HPDE6-E6E7 (cell line): ENCODE measurements around the gene SRMS.
"Not testable (repeated sequence)": the region's sequence is repeated elsewhere in the genome, so short reads cannot be mapped to it uniquely, and the experiment has no call there.

Source experiments
- DNase-seq: peaks from one replicate; pipeline ENCODE4 v3.0.0; 2011; ENCODE audit warnings: missing footprints; ENCODE audit errors: extremely low spot score

Gene SRMS

GRCh38 chr20:63522091-63522868 is 25.3 kb downstream of the SRMS start:
- DNase-seq, result no peak

GRCh38 chr20:63521602-63522001 is 25.9 kb downstream of the SRMS start:
- DNase-seq, result no peak

DNA sequence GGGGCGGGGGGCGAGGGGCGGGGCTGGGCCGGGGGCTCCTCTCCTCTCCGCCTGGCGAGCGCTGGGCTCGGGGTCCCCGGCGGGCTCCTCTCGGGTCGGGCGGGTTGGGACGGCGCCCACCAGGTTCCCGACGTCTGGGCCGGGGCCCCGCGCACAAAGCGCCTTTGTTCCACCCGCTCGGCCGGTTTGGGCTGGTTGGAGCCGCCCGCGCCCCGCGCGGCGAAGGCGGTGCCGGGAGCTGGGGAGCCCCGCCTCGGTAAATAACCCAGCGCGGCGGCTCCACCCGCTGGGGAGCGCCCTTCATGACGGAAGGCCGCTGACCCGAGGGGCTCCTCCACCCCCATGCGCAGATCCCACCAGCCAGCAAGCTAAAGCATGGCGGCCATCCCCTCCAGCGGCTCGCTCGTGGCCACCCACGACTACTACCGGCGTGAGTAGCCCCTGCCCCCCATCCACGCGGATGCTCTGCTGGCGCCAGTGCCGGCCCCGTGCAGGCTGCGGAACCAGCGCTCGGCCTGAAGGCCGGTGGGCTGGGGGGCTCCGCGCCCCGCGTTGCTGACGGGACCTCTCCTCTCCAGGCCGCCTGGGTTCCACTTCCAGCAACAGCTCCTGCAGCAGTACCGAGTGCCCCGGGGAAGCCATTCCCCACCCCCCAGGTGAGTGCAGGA is 26.5 kb downstream of the SRMS start:
- DNase-seq, result peak; percentile 83

GRCh38 chr20:63520504-63520933 is 27.0 kb downstream of the SRMS start, which contains the start of gene PPDPF:
Gene PPDPF (plus strand): TSS chr20:63520765. CDS start chr20:63521309, 544 bp downstream.
- DNase-seq, result peak; percentile 96

DNA sequence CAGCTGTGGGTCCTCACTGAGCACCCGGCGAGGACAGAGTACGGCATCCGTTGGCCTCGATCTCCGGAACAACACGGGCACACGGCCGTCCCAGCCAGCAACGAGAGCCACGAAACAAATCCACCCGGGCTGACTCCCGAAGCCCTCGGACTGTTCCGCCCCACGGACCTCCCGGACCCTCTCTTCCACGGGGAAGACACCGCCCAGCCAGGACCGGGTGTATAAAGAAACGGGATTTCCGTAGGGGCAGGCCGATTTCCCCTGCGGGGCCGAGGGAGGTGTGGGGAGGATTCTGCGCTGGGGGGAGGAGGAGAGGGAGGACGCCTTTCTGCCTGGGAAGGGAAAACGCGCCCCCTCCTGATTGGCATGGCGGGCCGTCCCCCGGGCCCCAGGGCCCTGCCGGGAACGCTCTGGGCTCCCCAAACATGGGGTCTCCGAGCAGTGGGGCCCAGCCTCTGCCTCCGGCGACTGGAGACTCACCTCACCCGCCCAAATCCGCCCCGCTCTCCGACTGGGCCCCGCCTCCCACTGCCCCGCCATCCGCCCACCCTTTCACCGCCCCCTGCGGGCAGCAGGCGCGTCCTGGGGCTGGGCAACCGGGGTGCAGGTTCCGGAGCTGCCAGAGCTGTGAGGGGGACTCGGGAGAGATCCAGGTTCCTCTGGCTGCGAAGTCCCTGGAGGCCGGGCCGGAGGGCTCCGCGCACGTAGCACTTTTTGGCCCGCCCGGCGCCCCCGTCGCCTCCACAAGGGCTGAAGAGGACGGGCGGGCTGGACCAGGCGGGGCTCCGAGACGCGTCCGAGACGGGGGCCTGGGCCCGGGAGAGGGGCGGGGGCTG is 27.7 kb downstream of the SRMS start:
- DNase-seq, result peak; percentile 72

DNA sequence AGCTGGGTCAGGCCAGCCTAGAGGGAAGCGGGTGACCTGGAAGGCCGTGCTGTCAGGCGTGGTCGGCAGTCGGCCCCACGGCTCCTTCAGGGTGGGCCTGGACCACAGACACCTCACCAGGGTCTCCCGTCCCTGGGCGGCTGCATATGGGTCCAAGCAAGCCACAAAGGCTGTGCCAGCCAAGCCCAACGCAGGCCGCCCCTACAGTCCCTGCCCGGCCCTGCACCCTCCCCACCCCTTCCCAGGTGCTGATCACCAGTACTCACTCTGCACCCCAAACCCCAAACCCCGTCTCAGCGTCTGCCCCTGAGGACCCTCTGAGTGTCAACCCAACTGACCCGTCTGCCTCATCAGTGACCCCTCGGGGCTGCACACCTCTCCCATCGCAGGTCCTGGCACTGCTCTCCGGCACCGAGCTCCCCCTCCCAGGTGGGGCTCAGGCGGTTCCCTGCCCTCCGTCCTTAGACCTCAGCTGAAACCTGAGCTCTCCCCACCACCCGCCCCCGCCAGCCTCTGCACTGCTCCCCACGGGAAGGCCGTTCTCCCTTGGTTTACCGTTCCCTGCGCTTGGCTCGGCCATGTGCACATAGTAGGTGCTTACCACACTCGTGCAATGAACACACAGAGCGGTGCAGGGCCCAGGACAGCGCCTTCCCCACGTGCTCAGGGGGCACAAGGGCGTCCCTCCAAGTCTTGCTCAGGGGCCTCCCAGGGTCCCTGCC is 28.4 kb downstream of the SRMS start:
- no peak for DNase-seq

DNA sequence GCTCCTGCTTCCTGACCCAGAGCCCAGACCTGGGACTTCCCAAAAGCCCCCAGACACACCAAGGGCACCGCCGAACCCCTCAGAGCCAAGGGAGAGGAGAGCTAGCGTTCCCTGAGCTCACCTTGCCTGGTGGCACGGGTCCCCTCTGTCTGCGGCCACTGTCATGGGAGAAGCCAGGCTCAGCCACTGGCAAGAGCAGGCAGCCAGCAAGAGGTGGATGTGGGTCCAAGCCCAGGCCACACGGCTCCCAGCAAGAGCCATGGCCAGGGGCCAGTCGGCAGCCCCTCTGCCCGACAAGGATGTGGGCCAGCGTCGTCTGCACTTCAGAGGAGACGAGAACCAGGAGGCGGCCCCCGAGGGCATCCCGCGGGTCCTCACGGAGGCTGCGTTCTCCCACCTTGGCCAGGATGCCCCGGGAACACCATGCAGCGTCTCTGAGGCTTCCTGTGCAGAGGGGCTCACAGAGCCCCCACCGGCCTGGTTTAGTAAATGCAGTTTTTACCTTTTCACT is 29.1 kb downstream of the SRMS start:
- no peak for DNase-seq

DNA sequence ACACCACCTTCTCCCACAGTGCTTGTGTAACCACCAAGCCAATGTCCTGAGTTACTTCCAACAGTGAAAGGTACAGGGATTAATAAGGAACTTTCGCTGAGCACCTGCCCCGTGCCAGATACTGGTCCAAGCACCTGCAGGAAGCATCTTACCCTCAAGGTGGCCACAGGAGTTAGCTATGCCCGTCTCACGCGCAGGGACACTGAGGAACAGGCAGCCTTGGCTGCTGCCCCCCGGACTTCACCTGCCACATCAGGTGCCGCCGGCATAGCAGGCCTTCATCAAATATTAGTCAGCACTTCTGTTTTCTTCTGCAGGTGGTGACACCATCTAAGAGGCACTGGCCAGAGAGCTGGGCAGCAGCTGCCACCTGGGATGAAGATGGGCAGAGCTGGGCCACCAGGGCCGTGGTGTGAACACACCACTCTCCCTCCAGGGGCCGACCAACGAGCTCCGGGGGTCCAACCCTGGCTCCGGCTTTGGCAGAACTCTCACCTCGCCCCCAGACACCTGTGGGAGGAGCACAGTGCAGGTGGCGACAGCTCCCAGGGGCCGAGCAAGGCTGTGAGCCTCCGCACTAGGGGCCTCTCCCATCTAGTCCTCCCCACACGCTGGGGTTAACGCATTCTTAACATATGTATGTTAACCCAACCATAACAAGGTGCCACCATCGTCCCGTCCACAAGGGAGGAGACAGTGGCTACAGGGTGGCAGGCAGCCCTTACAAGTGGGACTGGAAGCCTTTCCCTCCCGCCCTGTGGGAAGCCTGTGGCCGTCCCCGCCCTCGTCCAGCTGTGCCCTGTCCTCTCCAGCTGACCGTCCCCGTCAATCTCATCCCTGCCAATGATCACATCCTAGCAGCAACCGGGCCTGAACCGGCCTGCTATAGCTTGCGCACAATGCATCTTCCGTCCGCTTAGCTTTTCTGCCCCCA is 29.9 kb downstream of the SRMS start:
- no peak for DNase-seq

- not testable (repeated sequence) for DNase-seq
Observed at GRCh38 chr20:63514520-63514919, 33.0 kb downstream of the SRMS start.

DNA sequence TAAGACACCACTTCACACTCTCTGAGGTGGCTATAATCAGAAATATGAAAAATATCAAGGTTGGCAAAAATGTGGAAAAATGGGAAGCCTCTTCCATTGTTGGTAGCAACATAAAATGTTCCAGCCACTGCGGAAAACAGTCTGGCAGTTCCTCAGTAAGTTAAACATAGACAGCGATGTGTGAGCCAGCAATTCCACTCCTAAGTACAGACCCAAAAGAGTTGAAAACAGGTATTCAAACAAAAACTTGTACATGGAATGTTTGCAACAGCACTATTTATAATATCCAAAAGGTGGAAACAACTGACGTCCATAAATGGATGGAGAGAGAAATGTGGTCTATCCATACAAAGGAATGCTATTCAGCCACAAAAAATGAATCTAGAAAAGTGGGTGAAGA is 34.3 kb downstream of the SRMS start:
- no peak for DNase-seq

DNA sequence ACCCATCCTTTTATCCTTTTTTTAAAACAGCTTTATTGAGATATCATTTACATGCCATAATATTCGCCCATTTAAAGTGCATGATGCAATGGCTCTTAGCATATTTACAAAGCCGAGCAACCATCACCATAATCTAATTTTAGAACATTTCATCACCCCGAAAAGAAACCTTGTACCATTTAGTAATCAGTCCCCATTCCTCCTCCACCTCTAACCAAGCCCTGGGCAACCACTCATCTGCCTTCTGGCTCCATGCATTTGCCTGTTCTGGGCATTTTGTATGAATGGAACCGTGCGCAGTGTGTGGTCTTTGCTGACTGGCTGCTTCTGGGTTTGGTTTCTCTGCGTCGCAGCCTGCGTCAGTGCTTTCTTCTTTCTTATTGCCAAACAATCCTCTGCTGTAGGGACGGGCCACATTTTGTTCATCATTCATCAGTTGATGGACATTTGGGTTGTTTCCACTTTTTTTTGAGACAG is 38.4 kb downstream of the SRMS start:
- DNase-seq, result no peak

DNA sequence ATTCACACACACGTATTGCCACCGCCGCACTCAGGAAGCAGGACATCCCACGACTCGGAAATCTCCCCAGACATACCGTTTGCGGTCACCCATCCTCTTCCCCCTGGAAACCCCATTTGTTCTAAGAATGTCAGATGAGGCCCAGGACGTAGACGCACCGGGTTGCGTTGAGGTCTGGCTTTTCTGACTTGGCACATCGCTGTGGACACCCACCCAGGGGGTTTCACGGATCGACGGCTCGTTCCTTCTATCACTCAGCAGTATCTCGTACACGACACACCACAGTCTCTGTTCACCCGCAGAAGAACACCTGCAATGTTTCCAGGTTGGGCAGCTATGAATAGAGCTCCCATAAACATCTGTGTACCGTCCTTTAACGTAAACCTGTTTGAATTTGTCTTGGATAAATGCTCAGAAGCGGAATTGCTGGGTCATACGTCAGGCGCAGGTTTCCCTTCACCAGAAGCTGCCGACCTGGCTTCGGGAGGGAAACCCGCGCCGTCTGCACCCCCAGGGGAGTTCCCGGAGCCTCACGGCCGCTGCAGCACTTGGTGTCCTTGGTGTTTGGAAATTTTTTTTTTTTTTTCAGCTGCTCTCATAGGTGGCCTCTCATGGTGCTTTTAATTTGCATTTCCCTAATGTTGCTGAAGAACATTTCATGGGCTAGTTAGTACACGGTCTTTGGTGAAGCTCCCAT is 39.3 kb downstream of the SRMS start:
- no peak for DNase-seq

GRCh38 chr20:63507083-63507743 is 40.3 kb downstream of the SRMS start:
- no peak for DNase-seq

DNA sequence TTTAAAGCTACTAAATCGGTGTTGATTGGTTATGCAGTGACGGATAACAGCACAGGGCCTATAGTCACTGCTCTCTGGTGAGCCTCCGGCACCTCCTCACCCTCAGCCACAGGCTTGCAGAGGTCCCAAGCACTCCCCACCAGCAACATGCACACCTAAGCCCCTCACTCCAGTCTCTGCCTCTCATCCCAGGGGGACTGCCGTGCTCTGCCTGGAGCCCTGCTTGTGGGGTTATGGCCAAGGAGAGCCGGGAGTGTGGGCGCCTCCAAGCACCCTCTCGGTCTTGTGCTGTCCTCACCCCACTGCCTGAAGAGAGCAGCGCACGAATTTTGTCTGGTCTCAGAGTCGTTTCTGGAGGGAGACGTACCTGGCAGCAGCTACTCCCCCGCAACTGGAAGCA is 41.8 kb downstream of the SRMS start:
- DNase-seq, result no peak

- no peak for DNase-seq
Observed at GRCh38 chr20:63505281-63505680, 42.3 kb downstream of the SRMS start.

DNA sequence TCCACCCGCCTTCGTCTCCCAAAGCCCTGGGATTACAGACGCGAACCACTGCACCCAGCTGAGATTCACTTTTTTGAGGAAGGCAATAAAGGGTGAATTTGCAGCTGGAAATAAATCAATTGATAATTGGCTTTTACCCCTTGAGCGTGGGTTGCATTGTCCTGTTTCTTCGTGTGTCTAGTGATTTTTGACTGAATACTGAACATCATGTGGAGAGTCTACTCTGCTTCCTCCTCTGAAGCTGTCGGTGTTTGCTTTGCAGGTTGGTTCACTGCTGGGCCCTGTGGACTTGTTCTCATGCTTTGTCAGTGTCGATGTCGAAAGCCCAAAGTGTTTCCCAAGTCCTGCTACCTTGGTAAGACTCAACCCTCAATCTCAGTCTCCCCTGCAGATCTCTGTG is 42.9 kb downstream of the SRMS start:
- DNase-seq, result no peak

GRCh38 chr20:63503524-63503923 is 44.0 kb downstream of the SRMS start:
- no peak for DNase-seq

DNA sequence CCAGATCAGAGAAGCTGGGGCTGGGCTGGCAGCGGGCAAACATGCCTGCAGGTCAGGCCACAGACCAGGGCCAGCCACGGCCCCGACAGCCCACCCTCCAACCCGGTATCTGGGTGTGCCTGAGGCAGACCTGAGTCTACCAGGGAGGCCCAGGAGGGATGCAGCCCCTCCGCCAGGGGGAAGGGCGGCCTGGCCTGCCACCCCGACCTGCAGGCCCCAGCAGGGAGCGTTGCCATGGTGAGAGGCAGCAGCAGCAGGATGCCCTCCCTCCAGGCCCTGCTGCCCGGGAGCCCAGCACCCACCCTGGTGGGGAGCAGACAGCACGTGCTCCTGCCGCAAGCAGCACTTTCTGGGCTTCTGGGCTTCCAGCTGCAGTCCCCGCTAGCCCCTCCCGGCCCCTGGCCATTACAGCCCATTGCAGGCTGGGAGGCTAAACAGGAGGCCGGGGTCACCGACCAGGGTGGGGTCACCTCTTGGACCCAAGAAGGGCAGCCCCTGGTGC is 44.8 kb downstream of the SRMS start:
- no peak for DNase-seq
